K562 (cell line): ENCODE results near the gene ZDHHC1. TPM values are rescaled to one million over a fixed set of nuclear protein-coding genes. Genes with fewer than 3 reads are reported as not detected.

ENCODE experiments used
- ATF7 ChIP-seq: fragments of 450-650 bp; IDR thresholded peaks from 2 replicates; pipeline ENCODE4 v1.7.1; 2014; ENCODE audit warnings: mild to moderate bottlenecking, moderate library complexity
- BRD9 ChIP-seq: fragments of 450-650 bp; IDR thresholded peaks from 2 replicates; pipeline ENCODE4 v1.6.1; 2018; ENCODE audit warnings: low read depth; ENCODE audit not compliant: partially characterized antibody
- CREB3 ChIP-seq: fragments of 450-650 bp; conservative IDR thresholded peaks from 2 replicates; pipeline ENCODE4 v1.6.1; 2016; ENCODE audit warnings: missing genetic modification characterization, low read depth, mild to moderate bottlenecking, missing compliant biosample characterization, moderate library complexity
- ETS1 ChIP-seq: conservative IDR thresholded peaks from 2 replicates; pipeline ENCODE4 v1.6.1; 2011; ENCODE audit warnings: low read depth, mild to moderate bottlenecking, low read length; ENCODE audit not compliant: control insufficient read depth
- GABPB1 ChIP-seq: sonication (generic); formaldehyde crosslinking; IDR thresholded peaks from 2 replicates; pipeline ENCODE4 v1.8.0; 2022; ENCODE audit warnings: mild to moderate bottlenecking, missing genetic modification reagents
- MYC ChIP-seq, 2 experiments: fragments of 250-450 bp in 1 of 2; sonication (Bioruptor Pico) in 1 of 2; IDR thresholded peaks; 2 replicates each; pipeline versions ENCODE4 v1.5.1 to v1.6.1; 2012 to 2021; ENCODE audit warnings: low read depth in 2 of 2, borderline replicate concordance in 1 of 2, improper control_type of control experiment in 1 of 2, low read length in 1 of 2, mild to moderate bottlenecking in 1 of 2, moderate library complexity in 1 of 2
- PKNOX1 ChIP-seq: fragments of 450-650 bp; IDR thresholded peaks from 2 replicates; pipeline ENCODE4 v1.6.1; 2016
- PRDM10 ChIP-seq: fragments of 450-650 bp; IDR thresholded peaks from 2 replicates; pipeline ENCODE4 v1.6.1; 2018; ENCODE audit not compliant: partially characterized antibody
- SNAPC5 ChIP-seq: fragments of 250-450 bp; sonication (Bioruptor Pico); IDR thresholded peaks from 2 replicates; pipeline ENCODE4 v1.8.0; 2021; ENCODE audit warnings: moderate library complexity, mild to moderate bottlenecking, inconsistent platforms
- SP1 ChIP-seq: sonication (generic); formaldehyde crosslinking; IDR thresholded peaks from 2 replicates; pipeline ENCODE4 v1.8.1; 2022; ENCODE audit warnings: mild to moderate bottlenecking, missing genetic modification reagents
- ZBTB49 ChIP-seq: sonication (generic); formaldehyde crosslinking; IDR thresholded peaks from 2 replicates; pipeline ENCODE4 v1.8.0; 2022; ENCODE audit warnings: missing genetic modification reagents, mild to moderate bottlenecking, borderline replicate concordance
- ZBTB5 ChIP-seq: fragments of 450-650 bp; IDR thresholded peaks from 2 replicates; pipeline ENCODE4 v1.6.1; 2017; ENCODE audit warnings: antibody characterized with exemption
- polyA plus RNA-seq, 8 experiments: library from polyadenylated mRNA; depleted of rRNA in 4 of 8; stranded (reverse) in 5 of 8; unstranded in 3 of 8; fragments of >200 nt; fragmentation: Nextera tagmentation in 2 of 8; fragmentation: Illumina TruSeq in 1 of 8; extraction: Ambion mirVana in 2 of 8; extraction: Trizol in 1 of 8; gene quantifications; 2 replicates each; pipeline versions ENCODE4 v1.2.1 to v1.2.3, GENCODE V29; 2011 to 2014; ENCODE audit warnings: inconsistent platforms in 1 of 8, missing spikeins in 1 of 8
- total RNA-seq, 7 experiments: library from RNA; depleted of rRNA in 6 of 7; stranded (reverse); fragments of >200 nt in 6 of 7; fragmentation: Illumina TruSeq in 2 of 7; extraction: Trizol in 2 of 7; gene quantifications; 2 replicates each; pipeline versions ENCODE4 v1.2.1 to v1.2.3, GENCODE V29; 2011 to 2021; ENCODE audit warnings: low replicate concordance in 1 of 7

ZDHHC1 gene
- total and polyA plus RNA-seq, 9 of the 15 experiments (the other 6 are each of a cell fraction or from before 2014, with no cell fraction given): 0.06 to 0.77 (median 0.25) TPM; not detected in 4

GRCh38 chr16:67396159-67397035 lies 19.9 kb downstream of the ZDHHC1 start (continued):
- TF ChIP-seq ETS1 (peak; percentile 49; the same call in 1 of the 2 replicates), ZBTB49 (no peak), ZBTB5 (no peak), SNAPC5 (CRISPR knock-in tag) (no peak), BRD9 (no peak), PKNOX1 (peak; percentile 30; the same call in 1 of the 2 replicates), GABPB1 (CRISPR knock-in tag) (no peak), MYC (IDR thresholded peaks at IDR 0.05; ENCODE audit: low read depth, low read length) (peak; percentile 20; the same call in 1 of the 2 replicates), MYC (CRISPR knock-in tag; IDR thresholded peaks at IDR 0.05; ENCODE audit: borderline replicate concordance, low read depth) (no peak), SP1 (CRISPR knock-in tag) (0 out of 2 replicates have a peak, but pooled peaks have one; percentile 46), CREB3 (tag) (no peak), ATF7 (peak; percentile 14; the same call in 1 of the 2 replicates), PRDM10 (no peak)
